Mucosa of descending colon (tissue), 3 donors: ENCODE results near the gene SHISAL1. TPM values are rescaled to one million over a fixed set of nuclear protein-coding genes. Genes with fewer than 3 reads are reported as not detected.

Experiments
- ATAC-seq: fragments of 200-7000 bp; cut with Tn5 transposase; one replicate; pipeline ENCODE4 v1.9.1; 2020; ENCODE audit warnings: mild to moderate bottlenecking, moderate library complexity
- DNase-seq, 3 donors: peaks; one replicate each; pipeline ENCODE4 v3.0.0-alpha.2; 2020
- H3K36me3 ChIP-seq: fragments of 200-600 bp; one replicate; pipeline ENCODE4 v1.8.0; 2021; ENCODE audit warnings: low read depth, mild to moderate bottlenecking
- H3K4me1 ChIP-seq: fragments of 200-600 bp; one replicate; pipeline ENCODE4 v1.8.0; 2021; ENCODE audit warnings: low read depth, mild to moderate bottlenecking
- H3K4me3 ChIP-seq: fragments of 200-600 bp; one replicate; pipeline ENCODE4 v1.8.0; 2021; ENCODE audit warnings: mild to moderate bottlenecking
- H3K9me3 ChIP-seq: fragments of 200-600 bp; one replicate; pipeline ENCODE4 v1.8.0; 2021; ENCODE audit warnings: mild to moderate bottlenecking
- CTCF ChIP-seq: fragments of 200-600 bp; IDR thresholded peaks from one replicate; pipeline ENCODE4 v1.8.0; 2022; ENCODE audit warnings: antibody characterized with exemption, mild to moderate bottlenecking
- intact Hi-C, 2 donors: fragments of 100-400 bp; cut with DNase I in 1 of 2; cut with micrococcal nuclease in 1 of 2; formaldehyde crosslinking; loops; one replicate each; pipeline versions ENCODE4 v1.11.0 to v1.11.1; 2022; cut with DNase I, micrococcal nuclease
- total RNA-seq, 3 donors: library from RNA; stranded (reverse); fragmentation: NEBNext Ultra II Directional in 2 of 3; extraction: Animal tissue kit (Norgen Biotek cat#: 25700) in 2 of 3; gene quantifications; one replicate each; pipeline versions ENCODE4 v1.2.1 to v1.2.4, GENCODE V29; 2021 to 2023
- donor health status: DM: no; HTN: no; CAD: no; lungs with moderate emphysema.
- donor health status: DM: no; HTN: no; CAD: no.
- donor health status: DM: no; HTN: yes; CAD: no.

Gene SHISAL1
- total RNA-seq, 3 donors from 2014 or later, result 0.38 to 34.3 (median 1.1) TPM

GRCh38 chr22:44293876-44294275, 18.9 kb downstream of the SHISAL1 start:
- no peak for TF ChIP-seq CTCF
- no peak overlapping the region for H3K4me3 ChIP-seq
- no peak for DNase-seq
- H3K9me3 ChIP-seq, result peaks cover 1% of the 10 kb centered on the region
- H3K4me1 ChIP-seq, result no peaks in the 10 kb centered on the region
- no peak for ATAC-seq
- no peaks in the 10 kb centered on the region for H3K36me3 ChIP-seq
- intact Hi-C loops, result no loop called here

- no peak for TF ChIP-seq CTCF
- no peak overlapping the region for H3K4me3 ChIP-seq
- no peaks in the 10 kb centered on the region for H3K4me1 ChIP-seq
- peaks cover 1% of the 10 kb centered on the region for H3K9me3 ChIP-seq
- H3K36me3 ChIP-seq, result no peaks in the 10 kb centered on the region
- intact Hi-C loops, result no loop called here
- ATAC-seq (no peak), DNase-seq (no peak)
Measured at GRCh38 chr22:44293034-44293433, 19.7 kb downstream of the SHISAL1 start.

GRCh38 chr22:44292521-44292920, 20.2 kb downstream of the SHISAL1 start:
- peaks cover 1% of the 10 kb centered on the region for H3K9me3 ChIP-seq
- DNase-seq, result no peak
- ATAC-seq, result no peak
- H3K36me3 ChIP-seq, result no peaks in the 10 kb centered on the region
- H3K4me3 ChIP-seq, result no peak overlapping the region
- TF ChIP-seq CTCF, result no peak
- intact Hi-C loops, result no loop called here
- no peaks in the 10 kb centered on the region for H3K4me1 ChIP-seq

GRCh38 chr22:44291674-44292360, 20.9 kb downstream of the SHISAL1 start:
- ATAC-seq, result no peak
- no peak overlapping the region for H3K4me3 ChIP-seq
- H3K9me3 ChIP-seq, result peaks cover 1% of the 10 kb centered on the region
- intact Hi-C loops, result no loop called here
- H3K4me1 ChIP-seq, result no peaks in the 10 kb centered on the region
- no peaks in the 10 kb centered on the region for H3K36me3 ChIP-seq
- no peak for TF ChIP-seq CTCF
- DNase-seq, result no peak

GRCh38 chr22:44291265-44291664, 21.5 kb downstream of the SHISAL1 start:
- DNase-seq (no peak), ATAC-seq (no peak)
- Histone ChIP-seq H3K4me1 (no peaks in the 10 kb centered on the region), H3K9me3 (peaks cover 1% of the 10 kb centered on the region), H3K4me3 (no peak overlapping the region), H3K36me3 (no peaks in the 10 kb centered on the region)
- intact Hi-C loops, result no loop called here
- no peak for TF ChIP-seq CTCF
